Fibroblast of skin of right biceps (primary cell): Measurements from ENCODE around the gene PYCR2.

Experiments
- DNase-seq: peaks from one replicate; pipeline ENCODE4 v3.0.0-alpha.2; 2013

The PYCR2 gene

GRCh38 chr1:225873281-225873850 is 50.7 kb downstream of the PYCR2 start:
- DNase-seq: no peak

DNA sequence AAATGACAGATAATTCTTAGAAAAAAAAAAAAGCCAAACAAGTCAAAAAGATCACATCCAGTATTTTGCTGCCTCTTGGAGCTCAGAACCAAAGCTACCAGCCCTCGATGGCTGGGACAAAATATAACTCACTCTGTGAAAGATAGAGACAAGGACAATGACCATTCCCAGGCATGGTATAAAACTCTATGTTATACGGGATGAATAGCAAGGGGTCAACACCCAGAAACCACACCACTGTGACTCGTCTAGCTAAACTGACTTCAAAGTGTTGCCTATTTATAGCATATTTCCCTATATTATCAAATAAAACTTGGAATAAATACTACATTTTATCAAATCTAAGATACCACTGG is 52.0 kb downstream of the PYCR2 start:
- peak; percentile 10 for DNase-seq

DNA sequence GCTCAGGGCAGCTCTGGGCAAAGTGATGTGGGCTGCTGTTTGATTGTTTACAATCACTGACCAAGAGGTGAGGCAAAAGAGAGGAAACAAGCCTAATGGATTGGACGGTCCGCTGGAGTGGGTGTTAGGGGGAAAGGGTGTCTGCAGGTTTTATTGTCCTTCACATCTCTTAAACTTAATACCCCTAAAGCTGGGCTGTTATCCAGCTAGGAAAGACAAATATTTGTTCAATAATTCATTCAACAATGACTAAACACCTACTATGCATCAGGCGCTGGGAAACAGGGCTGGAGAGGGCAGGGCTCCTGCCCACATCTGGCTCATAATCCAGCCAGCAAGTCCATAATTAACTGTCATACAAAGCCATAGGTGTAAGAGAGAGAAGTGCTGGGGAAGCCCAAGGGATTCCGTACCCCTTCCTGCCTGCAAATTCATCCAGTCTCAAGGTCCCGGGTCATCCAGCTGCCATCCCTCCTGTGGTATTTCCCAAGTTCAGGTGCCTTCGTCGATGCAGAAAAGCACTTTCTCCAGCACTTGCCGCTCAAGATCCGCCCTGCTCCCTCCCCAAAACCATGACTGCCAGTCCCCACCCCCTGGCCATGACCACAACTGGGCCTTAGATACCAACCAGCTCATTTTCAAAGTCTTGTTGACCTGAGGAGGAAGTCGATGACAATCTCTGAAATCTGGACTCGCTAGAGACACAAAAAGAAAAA is 52.5 kb downstream of the PYCR2 start:
- no peak for DNase-seq

GRCh38 chr1:225870911-225871310 is 53.1 kb downstream of the PYCR2 start:
- DNase-seq: no peak
